Stimulated activated CD8-positive, alpha-beta memory T cell treated with anti-CD3 and anti-CD28 coated beads, Interleukin-4, amount 100 ng/mL, for 1 hour (primary cell): ENCODE results near the gene KCNH8.

Experiments
- DNase-seq, 2 donors: peaks; one replicate each; pipeline ENCODE4 v3.0.0-alpha.2; 2020; ENCODE audit warnings: low read depth in 2 of 2, low spot score in 1 of 2

KCNH8 gene

DNA sequence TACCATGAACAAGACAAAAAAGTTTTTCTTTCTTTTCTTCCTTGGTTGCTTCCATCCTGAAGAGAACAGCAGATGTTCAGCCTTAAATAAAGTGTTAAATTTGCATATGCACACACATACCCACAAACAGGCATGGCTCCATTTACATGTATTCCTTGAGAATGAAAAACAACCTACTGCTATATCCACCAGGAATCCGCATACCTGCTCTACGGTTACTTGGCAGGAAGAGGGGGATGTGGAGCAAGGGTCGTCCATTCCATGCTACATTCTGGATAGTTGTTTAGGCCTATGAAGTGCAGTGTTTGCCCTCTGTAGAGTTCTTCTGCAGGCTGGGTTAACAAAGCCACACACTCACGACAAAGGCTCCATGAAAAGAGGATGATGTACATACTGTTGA lies 322.8 kb downstream of the KCNH8 start:
- no peak for DNase-seq

DNA sequence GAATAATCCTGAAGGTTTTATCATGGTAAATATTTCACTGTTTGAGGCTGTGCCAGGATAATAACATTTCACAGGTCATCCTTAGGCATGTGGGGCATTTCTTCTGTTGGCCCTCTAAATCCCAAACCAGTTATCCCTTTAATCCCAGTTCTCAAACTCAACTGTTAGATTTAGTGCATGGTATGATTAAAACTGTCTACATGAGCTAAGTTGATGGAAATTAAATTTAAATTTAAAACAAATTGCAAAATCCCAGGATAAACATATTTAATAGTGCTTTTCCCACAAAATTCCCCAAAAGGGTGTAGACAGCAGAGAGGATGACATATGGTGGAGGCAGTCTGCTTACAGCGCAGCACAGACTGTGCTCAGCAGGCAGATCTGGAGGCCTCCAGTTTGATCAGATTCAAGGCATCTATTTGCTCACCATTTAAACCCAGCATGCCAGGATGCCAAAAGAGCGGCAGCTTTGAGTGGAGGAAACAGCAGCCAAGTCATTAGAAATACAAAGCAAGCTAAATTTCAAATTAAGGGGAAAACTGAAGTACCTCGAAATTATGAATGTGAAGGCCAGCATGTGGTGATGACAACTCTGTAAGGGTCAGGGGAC lies 325.8 kb downstream of the KCNH8 start:
- no peak for DNase-seq

DNA sequence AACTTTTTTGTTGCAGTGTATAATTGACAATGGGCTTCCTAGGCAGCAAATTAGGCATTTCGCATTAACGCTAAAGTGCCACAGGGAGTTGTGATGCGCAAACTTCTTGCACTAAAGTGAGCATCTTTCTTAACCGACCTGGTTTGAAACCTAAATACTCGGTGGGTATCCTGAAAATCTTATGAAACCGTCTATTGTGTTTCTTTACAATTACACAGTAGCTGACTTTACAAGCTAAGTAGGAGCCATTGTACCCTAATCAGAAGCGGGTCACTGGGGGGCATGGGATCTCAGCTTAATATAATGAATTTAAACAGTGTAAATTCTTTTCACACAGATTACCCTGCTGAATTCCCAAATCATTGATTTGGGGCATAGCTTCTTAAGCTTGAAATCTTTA lies 328.0 kb downstream of the KCNH8 start:
- DNase-seq, result no peak

DNA sequence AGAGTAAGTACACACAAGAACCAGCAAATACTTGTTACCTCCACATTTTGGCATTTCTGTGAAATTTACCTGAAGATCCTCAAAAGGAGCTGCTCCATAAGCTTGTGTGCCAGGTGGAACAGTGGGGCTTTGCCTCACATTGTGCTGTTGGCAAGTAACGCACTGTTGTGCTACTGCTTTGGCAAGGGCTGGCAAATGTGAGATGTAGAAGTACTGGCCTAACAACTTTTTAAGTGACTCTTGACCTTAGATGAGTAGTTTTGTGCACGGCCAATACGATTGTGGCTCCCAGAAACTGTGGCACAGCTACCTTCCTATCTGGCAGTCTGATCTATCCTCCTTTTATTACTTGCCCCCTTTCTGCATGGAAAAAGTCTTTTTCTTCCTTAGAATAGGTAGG lies 337.0 kb downstream of the KCNH8 start:
- no peak for DNase-seq

DNA sequence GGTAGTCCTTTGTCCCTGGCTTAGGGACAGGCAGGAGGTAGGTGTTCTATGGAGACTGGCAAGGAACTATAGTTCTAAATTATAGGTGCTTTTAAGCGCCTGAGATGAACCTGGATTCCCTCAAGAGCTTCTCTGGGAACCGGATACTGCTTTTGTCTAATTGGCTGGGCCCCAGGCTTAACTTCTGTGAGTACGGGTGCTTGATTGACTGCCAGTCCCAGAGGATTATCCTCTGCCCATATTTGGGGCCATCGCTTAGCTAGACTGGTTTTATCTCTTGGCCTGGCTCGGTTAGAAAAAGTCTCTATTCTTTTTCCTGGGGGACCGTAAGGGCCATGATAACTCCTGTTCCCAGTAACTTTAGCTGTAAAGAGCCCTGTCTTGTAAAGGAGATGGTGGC lies 339.1 kb downstream of the KCNH8 start:
- no peak for DNase-seq

DNA sequence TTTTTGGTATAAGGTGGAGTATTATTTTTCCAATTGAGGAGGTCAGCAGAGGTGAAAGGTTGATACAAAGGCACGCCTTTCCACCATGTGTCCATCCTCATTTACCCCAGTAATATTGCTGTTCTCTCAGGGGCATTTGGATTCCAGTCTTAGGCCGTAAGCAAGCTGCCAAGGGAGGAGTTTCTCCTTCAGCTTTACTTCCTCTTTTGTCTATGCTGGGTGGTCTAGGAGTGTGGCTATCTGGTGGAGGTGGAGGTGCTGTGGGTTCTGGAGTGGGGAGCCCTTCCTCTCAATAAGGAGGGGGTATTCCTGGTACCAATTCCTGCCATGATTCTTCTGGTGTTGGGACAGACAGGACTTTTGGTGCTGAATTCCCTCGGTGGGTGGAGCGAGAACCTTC lies 340.6 kb downstream of the KCNH8 start:
- DNase-seq, result no peak

DNA sequence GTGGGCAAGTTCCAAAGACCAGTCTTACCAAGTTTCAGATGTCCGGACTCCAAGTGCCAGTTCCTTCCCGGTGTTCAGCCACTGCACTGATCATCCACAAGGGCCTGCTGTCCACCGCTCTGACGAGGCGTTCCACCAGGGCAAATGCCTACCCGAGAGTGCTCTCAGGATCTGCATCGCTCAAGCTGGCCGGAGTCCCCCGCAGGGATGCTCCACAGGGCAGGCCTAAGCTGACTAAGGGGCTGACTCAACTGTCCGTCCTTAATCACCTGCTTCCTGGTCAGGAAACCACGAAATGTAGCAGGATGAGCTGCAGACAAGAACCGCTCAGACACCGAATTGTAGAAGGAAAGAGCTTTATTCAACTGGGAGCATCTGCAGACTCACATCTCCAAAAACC lies 341.6 kb downstream of the KCNH8 start:
- no peak for DNase-seq

DNA sequence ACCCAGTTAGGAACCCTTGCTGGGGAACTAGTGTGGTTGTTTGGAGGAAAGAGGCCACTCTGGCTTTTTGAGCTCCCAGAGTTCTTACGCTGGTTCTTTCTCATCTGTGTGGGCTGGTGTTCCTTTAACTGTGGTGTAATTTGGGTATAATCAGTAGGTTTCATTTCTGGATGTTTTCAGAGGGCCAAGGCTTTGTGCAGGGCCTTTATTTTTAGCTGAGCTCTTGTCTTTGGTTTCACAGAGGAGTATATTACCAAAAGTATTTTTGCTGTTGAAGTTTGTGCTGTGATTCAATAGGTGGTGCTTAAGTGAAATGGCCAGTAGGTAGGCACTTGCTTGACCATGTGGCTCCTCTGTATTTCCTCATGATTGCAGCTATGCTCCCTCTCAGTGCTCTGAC lies 357.9 kb downstream of the KCNH8 start:
- no peak for DNase-seq

DNA sequence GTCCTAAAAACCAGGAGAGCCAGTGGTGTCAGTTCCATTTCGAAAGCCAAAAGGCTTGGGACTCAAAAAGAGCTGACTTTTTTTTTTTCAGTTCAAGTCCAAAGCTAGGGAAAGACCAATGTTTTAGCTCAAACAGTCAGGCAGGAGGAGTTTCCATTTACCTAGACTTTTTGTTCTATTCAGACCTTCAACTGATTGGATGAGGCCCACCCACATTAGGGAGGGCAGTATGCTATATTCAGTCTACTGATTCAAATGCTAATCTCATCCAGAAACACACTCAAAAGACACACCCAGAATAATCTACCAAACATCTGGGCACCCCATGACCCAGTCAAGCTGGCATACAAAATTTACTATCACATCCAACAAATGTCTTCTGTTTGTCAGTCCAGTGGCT lies 374.0 kb downstream of the KCNH8 start:
- DNase-seq, result no peak

DNA sequence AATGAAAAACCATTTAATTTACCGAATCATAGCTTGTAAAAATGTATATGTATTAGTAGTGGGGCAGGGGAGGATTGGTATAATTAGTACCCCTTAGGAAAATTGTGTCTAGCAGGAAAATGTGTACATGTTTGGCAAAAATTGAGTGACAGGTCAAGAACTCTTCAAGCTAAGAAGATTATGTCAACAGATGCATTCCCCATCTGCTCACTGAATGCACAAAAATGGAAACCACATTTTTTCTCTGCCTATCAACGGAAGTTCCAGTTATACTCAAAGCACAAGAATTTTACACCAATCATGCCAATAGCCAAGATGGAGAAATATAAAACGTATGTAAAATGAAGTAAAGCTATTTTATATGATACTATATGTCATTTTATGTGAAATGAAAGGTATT lies 377.8 kb downstream of the KCNH8 start:
- no peak for DNase-seq

DNA sequence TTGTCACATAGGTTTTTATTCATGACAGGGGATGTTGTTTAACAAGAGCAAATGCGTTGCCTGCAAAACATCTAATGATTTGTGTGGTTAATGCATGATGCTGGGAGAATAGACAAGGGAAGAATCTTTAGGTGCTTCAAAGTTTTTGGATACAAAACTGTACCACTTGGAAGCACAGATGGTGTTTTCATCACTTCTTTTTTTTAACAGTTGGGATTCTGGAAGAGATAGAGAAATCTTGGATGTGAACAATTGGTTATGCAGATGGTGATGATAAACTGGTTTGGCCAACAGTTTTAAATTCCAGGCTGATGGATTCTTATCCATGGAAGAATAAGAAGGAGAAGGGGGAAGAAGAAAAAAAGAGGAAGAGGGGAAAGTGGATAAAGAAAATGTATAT lies 379.4 kb downstream of the KCNH8 start:
- no peak for DNase-seq

DNA sequence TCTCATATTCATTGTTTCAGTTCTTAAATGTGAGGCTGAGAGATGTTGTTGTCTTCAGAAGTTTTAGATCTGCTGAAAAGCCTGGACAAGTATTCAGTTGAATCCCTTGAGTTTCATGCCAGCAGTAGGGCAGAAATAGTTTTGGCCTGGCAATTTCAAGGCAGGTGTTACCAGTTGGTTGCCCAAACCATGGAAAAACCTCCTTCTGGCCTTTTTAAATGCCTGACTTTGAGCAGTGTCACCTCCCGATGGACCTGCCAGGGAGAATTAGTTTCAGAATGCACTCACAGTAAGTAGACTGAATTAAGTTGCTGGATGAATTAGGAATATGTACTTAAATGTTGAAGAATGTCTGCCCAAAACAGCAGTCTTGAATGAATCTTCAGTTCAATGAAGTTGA lies 383.1 kb downstream of the KCNH8 start:
- no peak for DNase-seq

DNA sequence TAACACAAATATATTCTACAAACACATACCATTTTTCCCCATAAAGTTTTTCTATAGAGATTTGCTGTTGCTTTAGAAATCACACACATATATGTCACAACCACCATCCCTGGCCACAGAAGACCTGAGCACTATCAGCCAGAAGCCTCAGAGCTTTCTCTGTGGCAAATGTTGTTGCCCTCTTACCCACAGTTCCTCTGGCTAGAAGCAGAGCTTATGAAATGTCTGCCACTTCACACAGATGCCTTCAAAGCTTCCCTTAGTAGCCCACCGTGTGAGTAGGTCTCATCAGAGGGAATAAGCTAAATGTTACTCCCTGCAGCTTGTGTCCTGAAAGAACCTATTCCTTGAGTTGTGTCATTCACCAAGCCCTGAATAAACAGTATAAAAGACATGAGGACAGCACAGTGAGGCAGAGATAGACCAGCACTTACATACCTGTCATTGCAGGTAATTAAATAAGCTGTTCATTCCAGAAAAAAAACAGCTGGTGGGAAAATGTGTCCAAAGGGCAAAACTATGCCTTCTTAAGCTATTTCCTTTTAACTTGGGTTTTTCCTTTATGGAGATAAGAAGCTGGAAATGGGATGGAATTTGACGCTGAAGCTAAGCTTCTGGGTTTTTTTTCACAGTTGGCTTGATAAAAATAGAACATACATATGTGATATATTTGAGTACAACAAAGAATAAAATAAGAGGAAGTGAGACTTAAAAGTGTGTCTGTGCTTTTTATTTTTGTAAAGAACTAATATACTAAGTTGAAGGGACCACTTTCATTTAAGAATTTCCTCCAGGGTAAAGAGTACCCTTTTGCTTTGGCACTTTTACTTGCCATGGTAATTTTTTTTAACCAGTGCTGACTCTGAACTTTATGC lies 391.4 kb downstream of the KCNH8 start:
- no peak for DNase-seq

DNA sequence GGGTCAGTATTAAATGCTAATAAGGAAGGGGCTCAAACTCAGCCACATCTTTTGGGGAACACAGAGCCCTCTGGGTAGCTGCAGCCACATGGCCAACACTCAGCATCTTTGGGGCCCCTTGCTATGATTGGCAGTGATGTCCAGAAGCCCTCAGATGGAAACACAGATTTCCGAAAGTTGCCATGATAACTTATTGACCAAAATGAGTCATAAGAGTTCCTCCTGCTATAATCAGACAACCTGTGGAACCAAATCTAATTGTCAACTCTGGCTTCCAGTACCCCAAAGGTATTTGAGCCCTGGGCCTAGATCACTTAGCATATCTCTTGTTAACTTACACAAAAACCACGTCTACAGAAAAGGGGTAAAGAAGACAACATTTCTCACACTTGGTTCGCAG lies 392.2 kb downstream of the KCNH8 start:
- no peak for DNase-seq

DNA sequence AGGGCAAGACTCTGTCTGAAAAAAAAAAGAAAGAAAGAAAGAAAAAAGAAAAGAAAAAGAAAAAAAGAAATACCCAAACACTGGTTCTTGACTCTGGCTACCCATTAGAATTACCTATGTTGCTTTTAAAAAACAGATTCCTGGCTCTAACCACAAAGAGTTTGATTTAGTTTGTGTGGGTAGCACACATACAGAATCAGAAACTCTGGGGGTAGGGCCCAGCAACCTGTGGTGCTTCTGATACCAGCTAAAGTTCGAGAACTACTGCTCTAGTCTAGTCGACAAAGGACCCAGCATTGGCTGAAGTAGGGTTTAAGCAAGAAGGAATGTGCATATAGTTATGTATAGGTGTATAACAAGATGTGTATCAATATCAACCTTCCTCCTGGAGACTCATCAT lies 393.0 kb downstream of the KCNH8 start:
- DNase-seq, result no peak

DNA sequence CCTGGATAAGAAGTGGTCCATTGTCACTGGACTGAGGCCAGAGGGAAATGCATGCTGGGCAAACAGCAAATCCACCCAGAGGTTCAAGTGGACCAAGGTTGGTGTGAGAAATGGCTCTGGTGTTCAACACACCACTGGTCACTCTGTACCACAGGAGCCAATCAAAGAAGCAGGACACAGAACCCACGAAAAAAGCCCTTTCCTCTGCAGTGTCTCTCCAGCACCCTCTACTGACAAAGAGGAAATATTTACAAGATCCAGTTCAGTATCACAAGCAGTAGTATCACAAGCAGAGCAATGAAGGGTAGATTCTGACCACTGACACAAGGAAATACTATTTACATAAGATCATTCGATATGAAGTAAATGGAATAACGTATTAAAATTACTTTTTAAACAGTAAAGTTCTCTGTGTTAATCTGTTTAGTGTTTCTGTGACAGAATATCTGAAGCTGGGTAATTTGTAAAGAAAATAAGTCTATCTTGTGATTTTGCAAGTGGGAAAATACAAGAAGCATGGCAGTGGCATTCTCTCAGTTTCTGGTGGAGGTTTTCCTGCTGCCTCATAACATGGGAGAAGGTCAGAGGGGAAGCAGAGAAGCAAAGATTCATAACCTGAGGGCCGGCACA lies 395.0 kb downstream of the KCNH8 start:
- DNase-seq, result no peak

DNA sequence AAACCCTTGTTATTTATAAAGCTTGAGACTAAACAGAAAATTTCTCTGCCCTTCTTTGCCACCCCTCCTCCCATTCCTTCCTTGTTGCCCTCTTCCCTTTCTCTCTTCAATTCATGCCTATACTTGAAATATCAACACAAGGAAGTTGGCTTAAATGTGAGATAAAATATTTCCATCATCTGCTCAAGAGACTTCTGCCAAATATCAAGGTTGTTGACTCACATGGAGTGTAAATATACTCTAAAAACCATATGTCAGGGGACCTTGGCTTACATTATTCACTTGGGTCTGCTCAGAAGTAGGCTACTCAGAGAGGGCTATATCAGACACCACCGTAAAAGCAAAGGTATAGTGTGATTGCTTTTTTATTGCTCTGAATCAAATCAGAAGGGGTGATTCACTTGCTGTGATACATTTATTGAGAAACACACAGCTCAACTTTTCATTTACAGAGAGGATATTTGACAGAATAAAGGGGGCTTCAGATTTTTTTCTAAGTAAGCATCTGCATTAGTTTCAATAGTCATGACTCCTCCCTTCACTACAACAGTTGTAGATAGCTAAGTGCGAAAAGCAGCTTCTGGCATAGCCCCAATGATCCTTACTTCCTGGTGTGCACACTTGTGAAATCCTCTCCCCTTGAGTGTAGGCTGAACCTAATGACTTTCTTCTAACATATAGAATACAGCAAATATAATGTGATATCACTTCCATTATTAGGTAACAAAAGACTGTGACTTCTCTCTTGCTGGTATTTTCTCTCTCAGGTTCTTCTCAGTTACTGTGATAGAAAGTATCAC lies 399.6 kb downstream of the KCNH8 start:
- no peak for DNase-seq

DNA sequence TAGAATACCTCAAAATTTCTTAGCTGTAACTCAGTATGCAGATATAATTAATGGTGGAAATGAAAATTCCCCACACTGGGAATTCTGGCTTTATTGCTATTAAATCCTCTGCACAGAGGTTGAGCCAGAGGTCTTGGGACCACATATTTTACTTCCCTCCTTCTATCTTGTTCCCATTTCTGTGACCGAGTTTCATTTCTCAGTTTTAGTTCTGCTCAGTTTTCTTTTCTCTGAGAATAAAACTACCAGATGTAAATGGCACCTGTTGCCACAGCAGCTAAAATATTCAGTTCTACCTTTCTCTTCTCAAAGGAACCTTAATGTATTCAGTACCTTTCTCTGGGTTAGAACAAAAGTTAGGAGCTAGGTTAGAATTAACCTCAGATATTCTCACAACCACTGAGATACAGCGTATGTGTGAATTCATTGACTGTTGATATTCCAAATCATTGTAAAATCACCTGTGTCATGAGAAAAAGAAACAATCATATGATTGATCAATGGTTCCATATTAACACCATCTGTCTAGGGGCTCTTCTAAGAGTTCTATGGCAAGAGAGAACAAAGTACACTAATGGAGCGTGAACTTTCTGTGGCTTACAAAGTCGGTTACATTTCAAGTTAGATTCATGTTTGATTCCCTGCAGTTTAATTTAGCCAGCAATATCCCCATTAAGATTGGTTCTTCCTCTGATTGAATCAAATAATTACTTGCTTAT lies 411.6 kb downstream of the KCNH8 start:
- DNase-seq, result no peak

DNA sequence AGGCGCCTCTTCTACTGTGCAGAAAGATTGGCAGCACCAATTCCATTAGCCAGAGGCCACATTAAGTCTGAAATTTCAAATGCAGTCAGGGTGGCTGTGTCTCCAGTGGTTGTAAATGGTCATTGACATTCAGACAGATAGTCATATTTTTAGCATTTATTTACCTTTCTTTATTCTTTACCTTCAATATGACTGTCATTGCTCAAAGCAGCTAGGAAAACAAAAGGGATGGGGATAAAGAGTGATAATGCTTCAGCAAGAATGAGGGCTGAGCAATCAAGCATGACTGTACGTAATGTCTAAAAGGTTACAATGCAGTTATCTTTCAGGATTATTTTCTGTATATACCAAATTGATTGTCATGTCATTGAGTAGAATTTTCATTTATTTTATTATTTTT lies 425.3 kb downstream of the KCNH8 start:
- no peak for DNase-seq

DNA sequence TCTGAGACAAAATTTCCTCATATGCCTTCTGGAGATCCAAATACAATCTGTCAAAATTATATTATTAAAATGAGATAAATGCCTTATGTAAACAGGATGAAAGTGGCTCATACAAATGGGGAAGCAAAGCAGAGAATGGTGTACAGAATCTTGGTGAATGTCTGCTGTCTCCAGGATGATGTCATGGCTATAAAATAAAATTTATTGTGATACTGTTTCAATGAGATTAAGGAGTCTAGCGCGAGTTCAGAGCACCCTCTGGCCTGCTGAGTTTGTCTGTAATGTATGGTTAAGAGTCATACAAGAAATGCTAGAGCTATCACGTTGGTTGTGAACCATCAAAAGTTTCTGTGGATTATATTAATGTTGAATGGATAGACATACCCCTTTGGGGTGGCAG lies 426.0 kb downstream of the KCNH8 start:
- no peak for DNase-seq

DNA sequence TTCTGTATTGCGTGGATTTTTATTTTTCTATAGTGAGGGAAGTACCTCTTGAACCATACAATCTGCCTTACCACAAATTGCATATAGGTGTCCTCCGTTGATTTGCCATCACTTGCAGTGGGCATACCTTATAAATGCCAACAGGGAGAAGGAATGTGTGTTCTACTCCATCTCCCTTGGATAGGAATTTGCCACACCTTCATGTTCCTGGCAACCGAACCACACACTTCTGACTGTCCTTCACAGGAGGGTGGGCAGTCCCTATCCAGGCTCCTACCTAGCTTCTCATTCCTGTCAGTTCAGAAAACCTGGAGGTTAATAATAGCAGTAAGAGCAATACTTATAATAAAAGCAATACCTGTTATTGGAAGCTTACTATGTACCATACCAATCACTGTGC lies 428.0 kb downstream of the KCNH8 start:
- DNase-seq, result no peak
